GM10847 (cell line): Measurements from ENCODE around the gene OR2T1.
"Not testable (repeated sequence)": the region's sequence is repeated elsewhere in the genome, so short reads cannot be mapped to it uniquely, and the experiment has no call there.

ENCODE experiments used
- POLR2A ChIP-seq: IDR thresholded peaks from 2 replicates; pipeline ENCODE4 v1.6.1; 2011; ENCODE audit not compliant: insufficient read length; ENCODE audit errors: extremely low read depth

The OR2T1 gene

DNA sequence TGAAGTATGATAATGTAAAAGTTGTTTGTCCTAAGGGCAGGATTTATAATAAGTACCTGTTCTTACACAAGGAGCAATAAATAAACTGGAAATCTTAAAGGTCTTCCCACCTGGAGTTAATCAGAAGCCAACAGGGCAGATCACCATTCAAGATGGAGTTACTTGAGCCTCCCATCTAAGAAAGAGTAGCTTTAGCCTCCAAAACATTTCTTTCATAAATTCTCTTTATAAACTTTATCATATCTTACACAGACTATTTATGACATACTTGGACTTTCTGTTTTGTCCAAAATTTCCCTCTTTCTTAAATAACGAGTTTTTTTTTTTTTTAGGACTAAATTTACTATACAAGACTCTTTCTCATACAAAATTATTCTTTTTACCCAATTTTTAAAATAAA, 18.5 kb downstream of the OR2T1 start:
- TF ChIP-seq POLR2A: no peak

DNA sequence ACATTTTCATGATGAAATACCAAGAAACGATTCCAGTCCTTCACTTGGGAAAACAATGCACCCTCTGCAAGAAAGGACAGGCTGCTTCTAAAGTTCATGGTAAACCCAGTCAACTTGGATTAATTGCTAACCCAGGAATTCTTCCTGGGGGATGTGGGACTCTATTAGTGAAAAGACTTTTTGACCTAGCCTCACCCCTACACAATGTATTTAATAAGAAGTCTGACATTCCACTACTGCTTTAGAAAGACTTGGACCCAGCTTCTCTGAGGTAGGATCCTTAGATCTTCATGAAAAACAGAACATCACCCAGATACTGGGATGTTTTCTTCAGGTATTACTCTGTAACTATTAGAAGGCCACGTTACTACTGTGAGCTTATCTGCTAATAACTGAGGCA, 42.6 kb downstream of the OR2T1 start, which contains the start of gene OR2T2:
OR2T2 (plus strand) TSS at position 239 of the 400 bp plus-strand sequence. CDS start 7,161 bp downstream, outside the sequence.
- TF ChIP-seq POLR2A: not testable (repeated sequence)
